Mesendoderm (in vitro differentiated cells): ENCODE results near the gene CD300H.

Experiments used
- DNase-seq: peaks from one replicate; pipeline ENCODE4 v3.0.0; 2013
- H2AK5ac ChIP-seq: 2 replicates; pipeline ENCODE4 v1.6.1; 2013; ENCODE audit warnings: low read length, inconsistent platforms
- H2BK120ac ChIP-seq: 2 replicates; pipeline ENCODE4 v1.6.1; 2013; ENCODE audit warnings: low read depth, mild to moderate bottlenecking, low read length, moderate library complexity, mixed read lengths
- H2BK15ac ChIP-seq: replicated peaks from 2 replicates; pipeline ENCODE4 v1.6.1; 2013; ENCODE audit warnings: low read depth, mild to moderate bottlenecking, moderate library complexity
- H2BK5ac ChIP-seq: 2 replicates; pipeline ENCODE4 v1.6.1; 2013; ENCODE audit warnings: low read length, inconsistent platforms
- H3K18ac ChIP-seq: 2 replicates; pipeline ENCODE4 v1.6.1; 2013; ENCODE audit warnings: mild to moderate bottlenecking, low read length, mixed read lengths
- H3K23ac ChIP-seq: one replicate; pipeline ENCODE4 v1.6.1; 2013; ENCODE audit warnings: low read length
- H3K27ac ChIP-seq: 2 replicates; pipeline ENCODE4 v1.5.1; 2013; ENCODE audit warnings: low read depth, mild to moderate bottlenecking, inconsistent platforms, low read length, moderate library complexity
- H3K27me3 ChIP-seq: 2 replicates; pipeline ENCODE4 v1.6.1; 2013; ENCODE audit warnings: low read length, control low read depth, mild to moderate bottlenecking, inconsistent platforms; ENCODE audit not compliant: insufficient read depth, poor library complexity
- H3K36me3 ChIP-seq: 2 replicates; pipeline ENCODE4 v1.6.1; 2013; ENCODE audit warnings: low read length, inconsistent platforms; ENCODE audit not compliant: control insufficient read depth, insufficient read depth
- H3K4ac ChIP-seq: one replicate; pipeline ENCODE4 v1.6.1; 2013; ENCODE audit warnings: low read depth, mild to moderate bottlenecking, low read length, moderate library complexity
- H3K4me1 ChIP-seq: 2 replicates; pipeline ENCODE4 v1.6.1; 2013; ENCODE audit warnings: low read depth, low read length, inconsistent platforms; ENCODE audit not compliant: control insufficient read depth
- H3K4me2 ChIP-seq: 2 replicates; pipeline ENCODE4 v1.6.1; 2013; ENCODE audit warnings: low read length
- H3K4me3 ChIP-seq: 2 replicates; pipeline ENCODE4 v1.5.1; 2013; ENCODE audit warnings: mild to moderate bottlenecking, low read length
- H3K56ac ChIP-seq: one replicate; pipeline ENCODE4 v1.6.1; 2013; ENCODE audit warnings: low read length
- H3K79me1 ChIP-seq: 2 replicates; pipeline ENCODE4 v1.6.1; 2013; ENCODE audit warnings: low read length, inconsistent platforms
- H3K79me2 ChIP-seq: 2 replicates; pipeline ENCODE4 v1.6.1; 2013; ENCODE audit warnings: mild to moderate bottlenecking, low read length; ENCODE audit not compliant: control insufficient read depth, insufficient read depth
- H3K9ac ChIP-seq: 2 replicates; pipeline ENCODE4 v1.6.1; 2013; ENCODE audit warnings: low read length, inconsistent platforms
- H4K5ac ChIP-seq: one replicate; pipeline ENCODE4 v1.6.1; 2013; ENCODE audit warnings: low read length
- H4K8ac ChIP-seq: one replicate; pipeline ENCODE4 v1.6.1; 2013; ENCODE audit warnings: low read depth, mild to moderate bottlenecking, control low read depth, low read length, moderate library complexity
- WGBS: extraction: QIAGEN DNeasy Blood & Tissue Kit; methylation state at CpG from one replicate; pipeline ENCODE4 v1.1.7; 2013; ENCODE audit warnings: low lambda C conversion rate, missing lambda C conversion rate; ENCODE audit not compliant: insufficient coverage; ENCODE audit errors: extremely low coverage; 5-methylcytosine and 5-hydroxymethylcytosine counted together

CD300H gene

DNA sequence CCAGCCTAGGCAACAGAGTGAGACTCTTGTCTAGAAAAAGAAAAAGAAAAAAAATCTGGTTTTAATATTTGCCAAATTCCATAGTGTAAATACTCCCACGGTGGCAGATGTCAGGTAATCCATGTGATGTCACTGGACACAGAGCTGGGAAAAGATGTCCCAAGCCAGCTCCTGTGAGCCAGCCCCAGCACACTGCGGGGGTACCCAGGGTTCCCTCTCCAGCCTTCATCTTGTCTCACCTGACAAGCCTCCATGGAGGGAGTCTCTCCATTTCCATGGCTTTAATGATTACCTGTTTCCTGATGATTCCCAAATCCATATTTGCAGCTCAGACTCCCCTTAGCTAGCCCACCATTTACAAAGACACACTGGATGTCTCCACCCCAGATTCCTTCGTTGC, 40.6 kb downstream of the CD300H start:
- H3K4me3 ChIP-seq: no peak overlapping the region
- no peak overlapping the region for H4K8ac ChIP-seq
- H3K79me1 ChIP-seq: no peaks in the 10 kb centered on the region
- no peak overlapping the region for H3K9ac ChIP-seq
- no peak overlapping the region for H4K5ac ChIP-seq
- H3K4ac ChIP-seq: no peak overlapping the region
- H3K36me3 ChIP-seq: no peaks in the 10 kb centered on the region
- H2AK5ac ChIP-seq: no peak overlapping the region
- H2BK120ac ChIP-seq: no peak overlapping the region
- H3K23ac ChIP-seq: no peak overlapping the region
- H2BK15ac ChIP-seq: no peak overlapping the region
- no peak overlapping the region for H2BK5ac ChIP-seq
- no peaks in the 10 kb centered on the region for H3K4me1 ChIP-seq
- WGBS: no CpG with 5 or more reads among the region's 3 CpGs
- H3K56ac ChIP-seq: no peak overlapping the region
- no peak overlapping the region for H3K27ac ChIP-seq
- DNase-seq: no peak
- H3K79me2 ChIP-seq: no peaks in the 10 kb centered on the region
- no peaks in the 10 kb centered on the region for H3K27me3 ChIP-seq
- no peak overlapping the region for H3K4me2 ChIP-seq
- H3K18ac ChIP-seq: no peak overlapping the region

DNA sequence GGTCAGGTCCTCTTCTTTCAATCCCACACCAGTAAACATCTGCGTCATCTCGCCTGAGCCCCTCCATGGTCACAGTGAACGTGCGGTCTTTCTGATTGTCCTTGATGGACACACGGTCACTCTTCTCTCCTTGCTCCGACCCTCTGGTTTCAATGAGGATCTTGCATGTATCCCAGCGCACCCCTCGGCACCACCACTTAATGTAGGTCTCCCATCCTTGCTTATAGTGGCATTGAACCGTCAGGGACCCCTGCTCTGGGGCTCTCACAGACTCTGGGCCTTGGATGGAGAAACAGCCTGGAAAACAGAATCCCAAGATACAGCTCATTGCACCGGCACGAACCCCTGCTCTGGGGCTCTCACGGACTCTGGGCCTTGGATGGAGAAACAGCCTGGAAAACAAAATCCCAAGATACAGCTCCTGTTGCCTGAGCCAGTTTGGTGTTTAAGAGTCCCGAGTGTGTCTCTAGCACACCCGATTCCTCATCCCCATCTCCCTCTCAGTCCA, 41.5 kb downstream of the CD300H start:
- Histone ChIP-seq H3K4ac (no peak overlapping the region), H2AK5ac (no peak overlapping the region), H3K79me2 (no peaks in the 10 kb centered on the region), H3K4me1 (no peaks in the 10 kb centered on the region), H3K18ac (no peak overlapping the region), H3K79me1 (no peaks in the 10 kb centered on the region), H2BK5ac (no peak overlapping the region), H3K4me3 (no peak overlapping the region), H3K9ac (no peak overlapping the region), H3K56ac (no peak overlapping the region), H4K8ac (no peak overlapping the region), H3K23ac (no peak overlapping the region), H3K36me3 (no peaks in the 10 kb centered on the region), H3K4me2 (no peak overlapping the region), H2BK15ac (no peak overlapping the region), H3K27me3 (no peaks in the 10 kb centered on the region), H2BK120ac (no peak overlapping the region), H4K5ac (no peak overlapping the region), H3K27ac (no peak overlapping the region)
- WGBS: no CpG with 5 or more reads among the region's 14 CpGs
- no peak for DNase-seq

DNA sequence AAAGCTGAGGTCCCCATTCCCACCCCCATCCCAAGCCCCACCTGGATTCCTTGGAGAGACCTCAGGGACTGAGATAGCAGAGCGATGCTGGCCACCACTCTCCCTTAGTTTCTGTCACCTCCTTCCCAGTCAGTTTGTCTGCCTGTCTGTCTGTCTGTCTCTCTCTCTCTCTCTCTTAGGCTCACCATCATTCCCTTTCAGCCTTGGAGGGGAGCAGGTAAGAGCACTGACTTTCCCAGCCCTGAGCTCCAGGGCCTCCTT, 41.9 kb downstream of the CD300H start:
- H3K79me1 ChIP-seq: no peaks in the 10 kb centered on the region
- no peak overlapping the region for H3K56ac ChIP-seq
- H2BK15ac ChIP-seq: no peak overlapping the region
- no CpG with 5 or more reads among the region's 1 CpG for WGBS
- H3K4ac ChIP-seq: no peak overlapping the region
- no peak overlapping the region for H3K4me3 ChIP-seq
- H3K9ac ChIP-seq: no peak overlapping the region
- H3K79me2 ChIP-seq: no peaks in the 10 kb centered on the region
- no peaks in the 10 kb centered on the region for H3K4me1 ChIP-seq
- H3K36me3 ChIP-seq: no peaks in the 10 kb centered on the region
- H2BK5ac ChIP-seq: no peak overlapping the region
- H4K5ac ChIP-seq: no peak overlapping the region
- H2AK5ac ChIP-seq: no peak overlapping the region
- no peak overlapping the region for H3K4me2 ChIP-seq
- DNase-seq: no peak
- H3K23ac ChIP-seq: no peak overlapping the region
- H3K18ac ChIP-seq: no peak overlapping the region
- H3K27ac ChIP-seq: no peak overlapping the region
- no peak overlapping the region for H2BK120ac ChIP-seq
- H4K8ac ChIP-seq: no peak overlapping the region
- no peaks in the 10 kb centered on the region for H3K27me3 ChIP-seq

DNA sequence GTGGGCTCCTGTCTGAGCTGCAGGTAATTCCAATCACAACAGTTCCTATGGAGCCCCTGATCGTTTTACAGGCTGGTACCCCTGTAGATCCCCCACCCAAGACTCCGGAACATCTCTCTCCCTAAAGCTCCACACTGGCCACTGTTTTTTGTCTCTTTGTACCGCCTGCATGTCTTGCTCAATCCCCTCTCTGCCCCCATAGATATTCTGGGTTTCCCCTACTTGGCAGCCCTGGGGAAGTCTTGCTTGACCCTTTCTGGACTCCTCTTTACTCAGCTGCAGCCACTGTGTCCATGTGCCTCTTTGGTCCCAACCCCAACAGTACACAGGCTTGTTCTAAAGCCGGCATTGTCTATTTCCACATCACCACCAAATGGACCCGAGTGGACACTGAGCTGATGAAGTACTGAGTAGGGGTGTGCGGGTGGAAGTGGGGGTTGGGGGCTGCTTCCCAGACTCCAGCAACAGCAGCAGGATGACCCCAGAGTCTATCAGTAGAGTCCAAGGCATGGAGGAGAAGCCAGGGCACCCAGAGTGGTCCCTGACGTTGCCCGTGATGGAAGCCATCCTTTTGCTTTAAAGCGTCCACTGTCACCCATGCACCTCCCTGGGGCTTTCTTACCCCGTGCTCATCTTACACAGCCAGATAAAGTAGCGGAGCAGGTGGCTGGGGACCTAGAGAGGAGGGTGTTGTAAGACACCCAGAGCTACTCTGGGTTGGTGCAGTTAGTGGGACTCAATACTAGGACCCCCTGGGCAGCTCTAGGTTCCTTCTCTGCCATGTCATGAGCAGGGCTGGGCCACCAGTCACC, 42.5 kb downstream of the CD300H start:
- Histone ChIP-seq H3K4ac (no peak overlapping the region), H3K27me3 (no peaks in the 10 kb centered on the region), H3K9ac (no peak overlapping the region), H2BK5ac (no peak overlapping the region), H3K79me2 (no peaks in the 10 kb centered on the region), H3K23ac (no peak overlapping the region), H3K18ac (no peak overlapping the region), H3K36me3 (no peaks in the 10 kb centered on the region), H3K4me3 (no peak overlapping the region), H2AK5ac (no peak overlapping the region), H3K4me2 (no peak overlapping the region), H3K79me1 (no peaks in the 10 kb centered on the region), H4K5ac (no peak overlapping the region), H4K8ac (no peak overlapping the region), H3K27ac (no peak overlapping the region), H3K4me1 (no peaks in the 10 kb centered on the region), H2BK15ac (no peak overlapping the region), H2BK120ac (no peak overlapping the region), H3K56ac (no peak overlapping the region)
- WGBS: no CpG with 5 or more reads among the region's 11 CpGs
- no peak for DNase-seq

DNA sequence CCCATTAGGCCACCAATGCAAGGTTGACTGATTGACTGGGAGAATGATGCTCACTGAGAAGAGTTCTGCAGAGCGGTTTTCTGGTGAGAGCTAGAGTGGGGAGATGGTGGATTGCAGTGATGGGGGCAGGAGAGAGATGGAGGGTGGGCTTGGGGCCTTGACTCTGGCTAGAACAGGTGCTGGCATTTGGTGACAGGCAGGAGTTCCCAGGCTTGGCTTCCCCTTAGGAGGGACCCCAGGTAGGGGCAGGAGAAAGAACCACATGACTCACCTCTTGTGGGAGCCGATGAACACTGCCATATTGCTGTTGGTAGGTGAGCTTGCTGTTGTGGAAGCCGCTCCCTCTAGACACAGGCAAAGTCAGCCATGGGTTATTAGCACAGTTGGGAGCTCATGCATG, 44.0 kb downstream of the CD300H start:
- no peak overlapping the region for H3K4ac ChIP-seq
- no peak overlapping the region for H4K8ac ChIP-seq
- H2AK5ac ChIP-seq: no peak overlapping the region
- H3K4me1 ChIP-seq: no peaks in the 10 kb centered on the region
- no peak overlapping the region for H3K56ac ChIP-seq
- H3K27me3 ChIP-seq: no peaks in the 10 kb centered on the region
- H3K18ac ChIP-seq: no peak overlapping the region
- WGBS: no CpG with 5 or more reads among the region's 3 CpGs
- no peak overlapping the region for H2BK15ac ChIP-seq
- no peak overlapping the region for H4K5ac ChIP-seq
- no peak overlapping the region for H3K27ac ChIP-seq
- no peak overlapping the region for H2BK5ac ChIP-seq
- H3K23ac ChIP-seq: no peak overlapping the region
- H3K79me1 ChIP-seq: no peaks in the 10 kb centered on the region
- H2BK120ac ChIP-seq: no peak overlapping the region
- H3K9ac ChIP-seq: no peak overlapping the region
- no peaks in the 10 kb centered on the region for H3K36me3 ChIP-seq
- H3K79me2 ChIP-seq: no peaks in the 10 kb centered on the region
- no peak overlapping the region for H3K4me2 ChIP-seq
- no peak for DNase-seq
- H3K4me3 ChIP-seq: no peak overlapping the region
